Breast epithelium (tissue), 4 donors: ENCODE results near the gene RINT1. TPM values are rescaled to one million over a fixed set of nuclear protein-coding genes. Genes with fewer than 3 reads are reported as not detected.
A peak's percentile ranks its signal among the peaks of the same experiment; 100 is the strongest.

Source experiments
- DNase-seq, 2 donors: peaks; one replicate each; pipeline ENCODE4 v3.0.0-alpha.2; 2019; ENCODE audit warnings: low spot score in 2 of 2
- H3K27ac ChIP-seq, 2 donors: fragments of 200-600 bp; sonication (generic) in 1 of 2; one replicate each; pipeline ENCODE4 v1.5.1; 2016 to 2019; ENCODE audit warnings: mild to moderate bottlenecking in 1 of 2
- H3K27me3 ChIP-seq, 2 donors: fragments of 200-600 bp; sonication (generic) in 1 of 2; one replicate each; pipeline versions ENCODE4 v1.5.1 to v1.6.0; 2017 to 2019; ENCODE audit warnings: control low read depth in 1 of 2, mild to moderate bottlenecking in 1 of 2
- H3K36me3 ChIP-seq: fragments of 200-600 bp; one replicate; pipeline ENCODE4 v1.5.1; 2019
- H3K4me1 ChIP-seq, 2 donors: fragments of 200-600 bp; sonication (generic); one replicate each; pipeline ENCODE4 v1.5.1; 2016 to 2019; ENCODE audit warnings: control low read depth in 1 of 2
- H3K4me3 ChIP-seq, 3 donors: fragments of 200-600 bp; sonication (generic); 1 replicate in 2 of 3; 2 replicates in 1 of 3; pipeline ENCODE4 v1.5.1; 2016 to 2019; ENCODE audit warnings: mild to moderate bottlenecking in 3 of 3, moderate library complexity in 2 of 3
- H3K9me3 ChIP-seq, 2 donors: fragments of 200-600 bp; sonication (generic) in 1 of 2; one replicate each; pipeline ENCODE4 v1.5.1; 2016 to 2019; ENCODE audit warnings: control low read depth in 1 of 2
- POLR2A ChIP-seq: fragments of 450-650 bp; IDR thresholded peaks from one replicate; pipeline ENCODE4 v1.6.1; 2016; ENCODE audit warnings: antibody characterized with exemption, mild to moderate bottlenecking, moderate library complexity
- POLR2AphosphoS5 ChIP-seq, 3 donors: sonication (generic); formaldehyde crosslinking; IDR thresholded peaks; one replicate each; pipeline ENCODE4 v1.6.1; 2017; ENCODE audit warnings: antibody characterized with exemption in 3 of 3
- intact Hi-C: fragments of 100-400 bp; cut with DNase I; formaldehyde crosslinking; loops from one replicate; pipeline ENCODE4 v1.15.1; 2023; ENCODE audit warnings: low total_unique reads
- total RNA-seq, 3 donors: library from RNA; depleted of rRNA; stranded (reverse); fragments of >200 nt; gene quantifications; one replicate each; pipeline ENCODE4 v1.1.0, GENCODE V29; 2016
- TF ChIP-seq, protein P1 (sequence below), 3 donors: fragments of 450-650 bp; IDR thresholded peaks; one replicate each; pipeline ENCODE4 v1.5.1; 2016 to 2017; ENCODE audit warnings: antibody characterized with exemption in 3 of 3, mild to moderate bottlenecking in 3 of 3, moderate library complexity in 3 of 3

RINT1 gene
- total RNA-seq: 10 to 100 TPM; 15.7 to 19.9 (median 17.7) TPM

DNA sequence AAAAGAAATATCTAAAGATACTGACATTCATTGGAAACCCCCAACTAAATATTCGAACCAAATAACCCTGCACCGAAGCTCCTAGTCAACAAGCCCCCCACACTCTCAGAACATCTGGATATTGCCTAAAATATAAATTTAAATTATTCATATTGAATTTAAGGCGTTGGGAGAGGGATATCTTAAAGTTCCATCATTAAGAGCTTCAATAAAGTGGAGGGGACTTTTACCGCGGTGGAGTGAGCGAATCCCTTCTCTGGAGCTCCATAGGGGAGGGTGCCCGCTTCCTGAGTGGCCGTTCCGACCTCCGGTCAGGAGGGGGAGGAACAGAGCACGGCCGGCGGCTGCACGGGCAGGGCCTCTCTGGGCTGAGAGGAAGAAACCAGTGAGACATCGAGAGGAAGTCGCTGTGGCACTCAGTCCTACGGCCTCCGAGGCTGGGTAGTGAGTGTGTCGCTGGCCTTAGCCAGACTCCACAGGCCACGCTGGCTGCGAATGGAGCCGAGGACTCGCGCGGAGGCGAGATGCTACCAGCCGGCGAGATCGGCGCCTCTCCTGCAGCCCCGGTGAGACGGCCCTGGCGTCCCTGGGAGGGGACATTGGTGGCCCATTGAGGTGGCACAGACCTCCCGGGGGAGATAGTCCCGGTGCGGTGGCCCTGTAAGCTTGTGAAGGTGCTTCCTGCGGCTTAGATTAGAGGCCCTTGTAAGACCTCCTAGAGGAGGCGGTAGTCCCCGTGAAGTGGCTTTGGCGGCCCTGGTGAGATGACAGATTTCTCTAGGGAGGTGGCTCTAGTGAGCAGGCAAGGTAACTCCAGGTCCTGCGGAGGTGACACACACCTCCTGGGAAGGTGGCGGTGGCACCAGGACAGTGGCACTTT, at the start of gene RINT1:
RINT1 (plus strand) TSS at position 410 of the 880 bp plus-strand sequence; CDS start at position 525, 115 bp downstream.
- no peaks in the 10 kb centered on the region for H3K36me3 ChIP-seq
- peak; percentile 86 to 89 for DNase-seq
- H3K9me3 ChIP-seq: no peaks in the 10 kb centered on the region
- intact Hi-C loops: no loop called here
- peak within 1 kb of the TSS; percentile 88 to 89 for H3K27ac ChIP-seq
- TF ChIP-seq, protein P1, sequence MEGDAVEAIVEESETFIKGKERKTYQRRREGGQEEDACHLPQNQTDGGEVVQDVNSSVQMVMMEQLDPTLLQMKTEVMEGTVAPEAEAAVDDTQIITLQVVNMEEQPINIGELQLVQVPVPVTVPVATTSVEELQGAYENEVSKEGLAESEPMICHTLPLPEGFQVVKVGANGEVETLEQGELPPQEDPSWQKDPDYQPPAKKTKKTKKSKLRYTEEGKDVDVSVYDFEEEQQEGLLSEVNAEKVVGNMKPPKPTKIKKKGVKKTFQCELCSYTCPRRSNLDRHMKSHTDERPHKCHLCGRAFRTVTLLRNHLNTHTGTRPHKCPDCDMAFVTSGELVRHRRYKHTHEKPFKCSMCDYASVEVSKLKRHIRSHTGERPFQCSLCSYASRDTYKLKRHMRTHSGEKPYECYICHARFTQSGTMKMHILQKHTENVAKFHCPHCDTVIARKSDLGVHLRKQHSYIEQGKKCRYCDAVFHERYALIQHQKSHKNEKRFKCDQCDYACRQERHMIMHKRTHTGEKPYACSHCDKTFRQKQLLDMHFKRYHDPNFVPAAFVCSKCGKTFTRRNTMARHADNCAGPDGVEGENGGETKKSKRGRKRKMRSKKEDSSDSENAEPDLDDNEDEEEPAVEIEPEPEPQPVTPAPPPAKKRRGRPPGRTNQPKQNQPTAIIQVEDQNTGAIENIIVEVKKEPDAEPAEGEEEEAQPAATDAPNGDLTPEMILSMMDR (IDR thresholded peaks at IDR 0.05): peak in 2 of 3 donors; percentile 28 to 40
- TF ChIP-seq POLR2A (peak; percentile 59), POLR2AphosphoS5 (IDR thresholded peaks at IDR 0.05) (peak in 2 of 3 donors; percentile 67 to 79)
- no peaks in the 10 kb centered on the region for H3K27me3 ChIP-seq
- peak within 1 kb of the TSS; percentile 82 to 98 (median 93) for H3K4me3 ChIP-seq
- peaks cover 4 to 9% of the 10 kb centered on the region in 2 donors for H3K4me1 ChIP-seq

DNA sequence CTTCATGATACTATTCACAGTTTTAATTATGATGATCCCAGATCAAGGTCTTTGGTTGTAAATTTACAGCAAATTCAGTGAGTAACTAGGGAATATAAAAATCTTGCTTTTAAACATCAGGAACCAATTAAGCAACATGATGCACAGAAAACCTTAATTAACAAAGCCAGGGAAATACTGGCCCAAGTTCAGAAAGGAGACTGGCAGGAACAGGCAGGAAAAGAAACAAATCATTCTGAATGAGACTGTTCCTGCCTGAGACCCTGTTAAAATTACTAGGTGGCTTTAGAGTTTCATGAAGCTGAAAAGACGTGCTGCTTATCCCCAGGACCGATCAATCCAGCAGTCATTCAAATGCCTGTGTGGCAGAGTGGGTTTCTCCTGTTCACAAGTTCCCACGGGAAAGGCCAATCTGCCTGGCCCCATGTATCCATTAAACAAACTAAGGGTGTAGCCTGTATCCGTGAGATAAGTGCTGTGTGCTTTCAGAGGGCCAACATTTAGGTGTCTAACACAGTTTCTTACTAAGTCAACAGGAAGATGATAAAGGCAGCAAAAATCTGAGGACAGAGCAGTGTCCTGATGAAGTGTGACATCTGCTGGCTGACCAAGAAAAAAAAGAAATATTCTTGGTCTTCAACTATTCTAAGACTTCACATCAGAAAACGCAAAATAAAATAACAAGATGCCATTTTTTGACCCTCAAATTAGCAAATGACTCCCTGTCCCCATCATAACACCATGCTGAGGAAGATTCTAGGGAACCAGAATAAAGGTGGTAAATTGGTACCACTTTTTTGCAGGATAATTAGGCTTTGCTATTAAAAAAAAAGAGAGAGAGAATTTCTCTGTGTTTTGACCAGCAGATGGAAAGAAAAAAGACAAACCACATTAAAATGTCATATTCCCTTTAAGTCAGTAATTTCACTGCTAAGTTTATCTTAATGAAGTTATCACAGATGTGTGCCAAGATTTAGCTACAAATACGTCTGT, 44.1 kb upstream of the RINT1 start:
- no peaks in the 10 kb centered on the region for H3K36me3 ChIP-seq
- intact Hi-C loops: no loop called here
- no peak for DNase-seq
- TF ChIP-seq POLR2A (no peak), POLR2AphosphoS5 (IDR thresholded peaks at IDR 0.05) (no peak)
- TF ChIP-seq, protein P1 (IDR thresholded peaks at IDR 0.05): peak in 2 of 3 donors; percentile 22 to 37
- no peaks in the 10 kb centered on the region for H3K9me3 ChIP-seq
- no peak overlapping the region for H3K4me3 ChIP-seq
- H3K27ac ChIP-seq: peak overlapping the region in 1 of 2 donors; percentile 39
- H3K4me1 ChIP-seq: no peaks in the 10 kb centered on the region
- H3K27me3 ChIP-seq: no peaks in the 10 kb centered on the region

DNA sequence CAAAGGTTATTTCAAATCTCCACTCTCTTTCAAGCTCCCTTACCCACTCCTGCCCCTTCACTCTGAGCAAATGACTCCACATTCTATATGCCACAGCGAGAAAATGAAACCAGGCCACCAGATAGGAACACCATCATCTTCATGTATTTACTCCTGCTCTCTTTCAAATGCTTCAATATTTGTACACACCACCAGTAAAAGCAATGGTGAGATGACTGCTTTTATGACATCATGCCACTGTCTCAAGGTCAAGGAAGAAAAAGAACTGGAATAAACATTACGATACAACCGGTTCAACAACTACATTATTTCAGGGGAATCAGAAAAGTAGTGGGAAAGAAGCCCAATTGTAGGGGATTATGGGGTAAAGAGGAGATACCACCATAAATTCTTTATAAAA, 42.6 kb upstream of the RINT1 start:
- intact Hi-C loops: no loop called here
- H3K27me3 ChIP-seq: no peaks in the 10 kb centered on the region
- TF ChIP-seq POLR2A (no peak), POLR2AphosphoS5 (IDR thresholded peaks at IDR 0.05) (no peak)
- TF ChIP-seq, protein P1 (IDR thresholded peaks at IDR 0.05): no peak

GRCh38 chr7:105493196-105493922, 38.6 kb upstream of the RINT1 start:
- no peaks in the 10 kb centered on the region for H3K9me3 ChIP-seq
- TF ChIP-seq, protein P1 (IDR thresholded peaks at IDR 0.05): no peak
- no peak for TF ChIP-seq POLR2A
- TF ChIP-seq POLR2AphosphoS5 (IDR thresholded peaks at IDR 0.05): no peak
- H3K27me3 ChIP-seq: no peaks in the 10 kb centered on the region
- intact Hi-C loops: no loop called here
- peak overlapping the region; percentile 29 to 50 for H3K27ac ChIP-seq
- H3K4me1 ChIP-seq: no peaks in the 10 kb centered on the region
- H3K4me3 ChIP-seq: peak overlapping the region in 2 of 3 donors; percentile 9 to 12
- no peak for DNase-seq
- no peaks in the 10 kb centered on the region for H3K36me3 ChIP-seq

More for the DNA sequence above, 42.6 kb upstream of the RINT1 start:
- Histone ChIP-seq H3K4me3 (no peak overlapping the region), H3K36me3 (no peaks in the 10 kb centered on the region), H3K9me3 (no peaks in the 10 kb centered on the region), H3K27ac (no peak overlapping the region), H3K4me1 (no peaks in the 10 kb centered on the region)
- no peak for DNase-seq
